ENCODE results near the gene RAB6B. TPM values are rescaled to one million over a fixed set of nuclear protein-coding genes. Genes with fewer than 3 reads are reported as not detected.

RAB6B gene
- total RNA-seq, 1 donor from 2014 or later: 1.6 TPM

- peaks cover 0 to 8% (median 0%) of the 10 kb centered on the region in 3 donors for H3K36me3 ChIP-seq (ENCODE audit: control insufficient read depth in 3 of 3, insufficient read depth in 3 of 3, low read length in 3 of 3)
Observed at GRCh38 chr3:133837487-133838295, 58.0 kb downstream of the RAB6B start.

GRCh38 chr3:133836497-133837158, 59.1 kb downstream of the RAB6B start:
- Histone ChIP-seq H3K27me3 (ENCODE audit: control insufficient read depth in 3 of 3, insufficient read depth in 3 of 3, low read length in 3 of 3) (peaks cover 0 to 4% (median 0%) of the 10 kb centered on the region in 3 donors), H3K4me1 (ENCODE audit: control insufficient read depth in 3 of 3, insufficient read depth in 3 of 3, low read length in 3 of 3) (no peaks in the 10 kb centered on the region), H3K36me3 (ENCODE audit: control insufficient read depth in 3 of 3, insufficient read depth in 3 of 3, low read length in 3 of 3) (peaks cover 0 to 8% (median 0%) of the 10 kb centered on the region in 3 donors), H3K27ac (ENCODE audit: low read depth, low read length) (no peak overlapping the region), H3K9me3 (ENCODE audit: control insufficient read depth in 3 of 3, low read length in 3 of 3) (no peaks in the 10 kb centered on the region), H3K4me3 (ENCODE audit: low read length in 3 of 3) (no peak overlapping the region), H3K9ac (ENCODE audit: low read depth in 1 of 3, low read length in 3 of 3) (no peak overlapping the region)

More at GRCh38 chr3:133837487-133838295, 58.0 kb downstream of the RAB6B start:
- Histone ChIP-seq H3K9me3 (ENCODE audit: control insufficient read depth in 3 of 3, low read length in 3 of 3) (no peaks in the 10 kb centered on the region), H3K4me1 (ENCODE audit: control insufficient read depth in 3 of 3, insufficient read depth in 3 of 3, low read length in 3 of 3) (no peaks in the 10 kb centered on the region), H3K27me3 (ENCODE audit: control insufficient read depth in 3 of 3, insufficient read depth in 3 of 3, low read length in 3 of 3) (peaks cover 0 to 4% (median 0%) of the 10 kb centered on the region in 3 donors), H3K4me3 (ENCODE audit: low read length in 3 of 3) (no peak overlapping the region), H3K27ac (ENCODE audit: low read depth, low read length) (no peak overlapping the region), H3K9ac (ENCODE audit: low read depth in 1 of 3, low read length in 3 of 3) (no peak overlapping the region)

GRCh38 chr3:133835961-133836360, 59.7 kb downstream of the RAB6B start:
- no peak overlapping the region for H3K27ac ChIP-seq (ENCODE audit: low read depth, low read length)
- H3K27me3 ChIP-seq (ENCODE audit: control insufficient read depth in 3 of 3, insufficient read depth in 3 of 3, low read length in 3 of 3): peaks cover 0 to under 1% (median 0%) of the 10 kb centered on the region in 3 donors
- H3K36me3 ChIP-seq (ENCODE audit: control insufficient read depth in 3 of 3, insufficient read depth in 3 of 3, low read length in 3 of 3): peaks cover 0 to 8% (median 0%) of the 10 kb centered on the region in 3 donors
- H3K4me3 ChIP-seq (ENCODE audit: low read length in 3 of 3): no peak overlapping the region
- no peak overlapping the region for H3K9ac ChIP-seq (ENCODE audit: low read depth in 1 of 3, low read length in 3 of 3)
- no peaks in the 10 kb centered on the region for H3K4me1 ChIP-seq (ENCODE audit: control insufficient read depth in 3 of 3, insufficient read depth in 3 of 3, low read length in 3 of 3)
- no peaks in the 10 kb centered on the region for H3K9me3 ChIP-seq (ENCODE audit: control insufficient read depth in 3 of 3, low read length in 3 of 3)

- Histone ChIP-seq H3K4me1 (ENCODE audit: control insufficient read depth in 3 of 3, insufficient read depth in 3 of 3, low read length in 3 of 3) (no peaks in the 10 kb centered on the region), H3K36me3 (ENCODE audit: control insufficient read depth in 3 of 3, insufficient read depth in 3 of 3, low read length in 3 of 3) (peaks cover 0 to 8% (median 0%) of the 10 kb centered on the region in 3 donors)
Observed at GRCh38 chr3:133835418-133835743, 60.3 kb downstream of the RAB6B start.

GRCh38 chr3:133834621-133835417, 60.9 kb downstream of the RAB6B start:
- H3K27me3 ChIP-seq (ENCODE audit: control insufficient read depth in 3 of 3, insufficient read depth in 3 of 3, low read length in 3 of 3): no peaks in the 10 kb centered on the region
- no peak overlapping the region for H3K4me3 ChIP-seq (ENCODE audit: low read length in 3 of 3)
- H3K36me3 ChIP-seq (ENCODE audit: control insufficient read depth in 3 of 3, insufficient read depth in 3 of 3, low read length in 3 of 3): peaks cover 0 to 8% (median 0%) of the 10 kb centered on the region in 3 donors
- no peaks in the 10 kb centered on the region for H3K9me3 ChIP-seq (ENCODE audit: control insufficient read depth in 3 of 3, low read length in 3 of 3)
- no peaks in the 10 kb centered on the region for H3K4me1 ChIP-seq (ENCODE audit: control insufficient read depth in 3 of 3, insufficient read depth in 3 of 3, low read length in 3 of 3)
- no peak overlapping the region for H3K9ac ChIP-seq (ENCODE audit: low read depth in 1 of 3, low read length in 3 of 3)
- H3K27ac ChIP-seq (ENCODE audit: low read depth, low read length): no peak overlapping the region

More at GRCh38 chr3:133835418-133835743, 60.3 kb downstream of the RAB6B start:
- H3K4me3 ChIP-seq (ENCODE audit: low read length in 3 of 3): no peak overlapping the region
- H3K27ac ChIP-seq (ENCODE audit: low read depth, low read length): no peak overlapping the region
- H3K9ac ChIP-seq (ENCODE audit: low read depth in 1 of 3, low read length in 3 of 3): no peak overlapping the region
- no peaks in the 10 kb centered on the region for H3K9me3 ChIP-seq (ENCODE audit: control insufficient read depth in 3 of 3, low read length in 3 of 3)
- H3K27me3 ChIP-seq (ENCODE audit: control insufficient read depth in 3 of 3, insufficient read depth in 3 of 3, low read length in 3 of 3): no peaks in the 10 kb centered on the region

- Histone ChIP-seq H3K36me3 (ENCODE audit: control insufficient read depth in 3 of 3, insufficient read depth in 3 of 3, low read length in 3 of 3) (peaks cover 0 to 8% (median 0%) of the 10 kb centered on the region in 3 donors), H3K4me3 (ENCODE audit: low read length in 3 of 3) (no peak overlapping the region), H3K27ac (ENCODE audit: low read depth, low read length) (no peak overlapping the region), H3K9ac (ENCODE audit: low read depth in 1 of 3, low read length in 3 of 3) (no peak overlapping the region), H3K27me3 (ENCODE audit: control insufficient read depth in 3 of 3, insufficient read depth in 3 of 3, low read length in 3 of 3) (no peaks in the 10 kb centered on the region), H3K4me1 (ENCODE audit: control insufficient read depth in 3 of 3, insufficient read depth in 3 of 3, low read length in 3 of 3) (no peaks in the 10 kb centered on the region), H3K9me3 (ENCODE audit: control insufficient read depth in 3 of 3, low read length in 3 of 3) (no peaks in the 10 kb centered on the region)
Observed at GRCh38 chr3:133833880-133834620, 61.6 kb downstream of the RAB6B start.

GRCh38 chr3:133833267-133833666, 62.4 kb downstream of the RAB6B start:
- Histone ChIP-seq H3K36me3 (ENCODE audit: control insufficient read depth in 3 of 3, insufficient read depth in 3 of 3, low read length in 3 of 3) (peaks cover 0 to 8% (median 0%) of the 10 kb centered on the region in 3 donors), H3K9me3 (ENCODE audit: control insufficient read depth in 3 of 3, low read length in 3 of 3) (no peaks in the 10 kb centered on the region), H3K27me3 (ENCODE audit: control insufficient read depth in 3 of 3, insufficient read depth in 3 of 3, low read length in 3 of 3) (no peaks in the 10 kb centered on the region), H3K27ac (ENCODE audit: low read depth, low read length) (no peak overlapping the region), H3K4me1 (ENCODE audit: control insufficient read depth in 3 of 3, insufficient read depth in 3 of 3, low read length in 3 of 3) (no peaks in the 10 kb centered on the region), H3K9ac (ENCODE audit: low read depth in 1 of 3, low read length in 3 of 3) (no peak overlapping the region), H3K4me3 (ENCODE audit: low read length in 3 of 3) (no peak overlapping the region)

- Histone ChIP-seq H3K27ac (ENCODE audit: low read depth, low read length) (no peak overlapping the region), H3K27me3 (ENCODE audit: control insufficient read depth in 3 of 3, insufficient read depth in 3 of 3, low read length in 3 of 3) (no peaks in the 10 kb centered on the region), H3K9ac (ENCODE audit: low read depth in 1 of 3, low read length in 3 of 3) (no peak overlapping the region), H3K9me3 (ENCODE audit: control insufficient read depth in 3 of 3, low read length in 3 of 3) (no peaks in the 10 kb centered on the region), H3K4me3 (ENCODE audit: low read length in 3 of 3) (no peak overlapping the region), H3K36me3 (ENCODE audit: control insufficient read depth in 3 of 3, insufficient read depth in 3 of 3, low read length in 3 of 3) (peaks cover 0 to 8% (median 0%) of the 10 kb centered on the region in 3 donors), H3K4me1 (ENCODE audit: control insufficient read depth in 3 of 3, insufficient read depth in 3 of 3, low read length in 3 of 3) (no peaks in the 10 kb centered on the region)
Observed at GRCh38 chr3:133832802-133833144, 62.9 kb downstream of the RAB6B start.

GRCh38 chr3:133831966-133832801, 63.5 kb downstream of the RAB6B start:
- H3K36me3 ChIP-seq (ENCODE audit: control insufficient read depth in 3 of 3, insufficient read depth in 3 of 3, low read length in 3 of 3): peaks cover 0 to 5% (median 0%) of the 10 kb centered on the region in 3 donors
- no peaks in the 10 kb centered on the region for H3K9me3 ChIP-seq (ENCODE audit: control insufficient read depth in 3 of 3, low read length in 3 of 3)
- H3K9ac ChIP-seq (ENCODE audit: low read depth in 1 of 3, low read length in 3 of 3): no peak overlapping the region
- H3K27ac ChIP-seq (ENCODE audit: low read depth, low read length): no peak overlapping the region
- H3K4me1 ChIP-seq (ENCODE audit: control insufficient read depth in 3 of 3, insufficient read depth in 3 of 3, low read length in 3 of 3): no peaks in the 10 kb centered on the region
- H3K4me3 ChIP-seq (ENCODE audit: low read length in 3 of 3): no peak overlapping the region
- no peaks in the 10 kb centered on the region for H3K27me3 ChIP-seq (ENCODE audit: control insufficient read depth in 3 of 3, insufficient read depth in 3 of 3, low read length in 3 of 3)
